ENCODE data around the gene MAP2K3.
A peak's percentile ranks its signal among the peaks of the same experiment; 100 is the strongest.
"Not testable (repeated sequence)": the region's sequence is repeated elsewhere in the genome, so short reads cannot be mapped to it uniquely, and the experiment has no call there.

Gene MAP2K3

DNA sequence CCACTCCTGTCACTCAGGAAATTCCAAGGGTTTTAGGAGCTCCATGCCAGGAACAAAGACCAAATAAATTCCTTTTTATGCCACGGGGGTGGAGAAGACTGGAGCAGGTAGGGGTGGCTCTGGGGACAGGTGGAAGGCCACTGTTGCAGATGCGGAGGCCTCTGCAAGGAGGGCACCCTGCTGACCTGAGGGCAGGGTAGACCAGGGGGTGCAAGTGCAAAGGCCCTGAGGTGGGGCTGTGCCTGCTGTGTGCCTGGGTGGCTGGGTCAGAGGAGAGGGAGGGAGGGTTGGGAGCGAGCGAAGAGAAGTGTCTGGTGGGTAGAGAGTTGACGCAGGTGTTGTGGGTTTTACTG lies 22.7 kb downstream of the MAP2K3 start:
- not testable (repeated sequence) for DNase-seq

- DNase-seq = not testable (repeated sequence)
These were observed 24.4 kb downstream of the MAP2K3 start for GRCh38 chr17:21308931-21309381.

DNA sequence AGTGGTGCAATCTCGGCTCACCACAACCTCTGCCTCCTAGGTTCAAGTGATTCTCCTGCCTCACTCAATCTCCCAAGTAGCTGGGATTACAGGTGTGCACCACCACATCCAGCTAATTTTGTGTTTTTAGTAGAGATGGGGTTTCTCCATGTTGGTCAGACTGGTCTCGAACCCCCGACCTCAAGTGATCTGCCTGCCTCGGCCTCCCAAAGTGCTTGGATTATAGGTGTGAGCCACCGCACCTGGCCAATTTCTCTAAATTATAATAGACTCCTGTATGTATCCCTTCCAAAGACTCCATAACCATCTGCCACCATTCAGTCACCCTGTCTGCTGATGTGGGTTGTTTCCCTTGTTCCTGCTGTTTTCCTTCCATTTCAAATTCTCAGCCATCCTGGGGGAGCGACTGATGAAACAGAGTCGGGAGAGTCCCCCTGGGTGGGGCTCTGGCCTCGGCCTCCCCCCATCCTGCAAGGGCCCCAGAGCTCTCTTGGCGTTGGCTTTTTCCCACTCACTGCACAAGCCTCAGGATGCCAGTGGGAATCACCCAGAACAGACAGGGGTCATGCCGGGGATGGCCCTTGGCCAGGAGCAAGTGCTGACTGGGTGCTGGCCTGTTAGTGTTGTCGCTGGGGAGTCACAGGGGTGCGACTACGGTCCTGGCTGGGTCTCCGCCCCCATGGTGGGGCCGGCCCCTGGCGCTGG lies 25.7 kb downstream of the MAP2K3 start:
- not testable (repeated sequence) for DNase-seq

DNA sequence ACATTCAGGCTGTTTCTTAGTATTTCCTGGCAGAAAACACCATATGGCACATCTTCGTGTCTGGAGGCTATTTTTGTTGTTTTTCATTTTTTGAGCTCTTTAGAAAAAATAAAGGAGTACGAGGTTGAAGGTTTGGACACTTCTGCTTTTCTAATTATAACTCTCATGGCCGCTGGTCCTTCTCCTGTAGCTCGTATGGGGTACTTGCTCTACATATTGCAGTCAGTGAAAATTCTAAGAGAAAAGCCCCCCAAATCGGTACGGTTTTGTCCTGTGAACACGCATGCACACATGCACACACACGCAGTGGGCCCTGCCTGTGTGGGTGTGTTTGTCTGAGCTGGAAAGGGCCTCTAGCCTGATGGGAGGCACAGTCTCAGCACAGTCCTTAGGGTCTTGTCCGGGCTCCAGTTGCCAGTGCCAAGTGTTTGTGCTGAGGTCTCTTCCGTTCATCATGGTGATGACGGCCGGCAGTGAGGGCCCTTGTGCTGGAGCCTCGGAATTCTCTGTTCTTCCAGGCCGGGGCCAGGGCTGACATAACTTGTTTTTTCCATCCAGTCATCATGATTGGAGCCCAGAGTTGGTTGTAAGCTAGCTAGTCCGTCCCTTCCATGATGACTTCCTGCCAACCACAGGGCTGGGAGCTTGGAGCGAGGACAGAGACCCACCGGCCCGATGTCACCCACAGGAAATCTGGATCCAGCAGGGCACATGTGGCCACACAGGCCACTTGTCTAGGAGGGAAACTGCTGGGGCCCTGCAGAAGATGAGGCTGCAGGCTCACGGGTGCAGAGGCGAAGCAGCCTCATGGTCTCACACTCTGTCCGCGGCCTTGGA lies 26.5 kb downstream of the MAP2K3 start:
- DNase-seq = not testable (repeated sequence)

DNA sequence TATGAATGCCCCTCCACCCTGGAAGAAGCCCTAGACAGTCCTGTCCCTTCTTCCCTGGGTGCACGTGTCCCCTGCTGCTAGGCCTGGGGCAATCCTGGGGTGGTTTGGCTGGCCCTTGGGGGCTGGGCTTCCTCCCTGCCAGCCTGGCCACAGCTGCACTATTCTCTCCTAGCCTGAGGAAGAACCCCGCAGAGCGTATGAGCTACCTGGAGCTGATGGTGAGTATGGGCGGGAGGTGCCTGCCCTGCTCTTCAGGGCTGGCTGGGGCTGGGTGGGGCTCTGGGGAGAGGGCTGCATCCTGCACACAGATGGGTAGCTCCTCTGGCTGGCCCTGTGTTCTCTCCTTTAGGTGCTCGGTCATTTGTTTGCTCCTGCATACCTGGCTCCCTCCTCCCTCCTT lies 28.8 kb downstream of the MAP2K3 start:
- DNase-seq = no peak

DNA sequence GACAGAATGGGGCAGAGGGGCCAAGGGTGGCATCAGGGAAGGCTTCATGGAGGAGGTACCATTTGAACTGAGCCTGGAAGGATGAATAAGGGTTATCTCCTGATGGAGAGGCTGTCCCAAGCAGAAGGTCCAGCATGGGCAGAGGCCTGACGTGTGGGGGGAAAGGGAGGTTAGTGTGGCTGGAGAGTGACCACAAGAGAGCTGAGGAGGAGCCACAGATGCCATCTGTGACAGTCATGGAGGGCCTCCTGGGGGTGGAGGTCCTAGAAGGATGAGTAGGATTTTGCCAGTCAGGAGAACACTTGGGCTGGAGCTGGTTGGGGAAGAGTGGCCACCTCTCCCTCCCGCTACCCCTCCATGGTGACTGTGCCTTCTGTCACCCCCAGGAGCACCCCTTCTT lies 29.2 kb downstream of the MAP2K3 start:
- not testable (repeated sequence) for DNase-seq

DNA sequence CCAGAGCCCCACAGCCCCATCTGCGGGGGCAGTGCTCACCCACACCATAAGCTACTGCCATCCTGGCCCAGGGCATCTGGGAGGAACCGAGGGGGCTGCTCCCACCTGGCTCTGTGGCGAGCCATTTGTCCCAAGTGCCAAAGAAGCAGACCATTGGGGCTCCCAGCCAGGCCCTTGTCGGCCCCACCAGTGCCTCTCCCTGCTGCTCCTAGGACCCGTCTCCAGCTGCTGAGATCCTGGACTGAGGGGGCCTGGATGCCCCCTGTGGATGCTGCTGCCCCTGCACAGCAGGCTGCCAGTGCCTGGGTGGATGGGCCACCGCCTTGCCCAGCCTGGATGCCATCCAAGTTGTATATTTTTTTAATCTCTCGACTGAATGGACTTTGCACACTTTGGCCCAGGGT lies 29.8 kb downstream of the MAP2K3 start:
- not testable (repeated sequence) for DNase-seq

GRCh38 chr17:21314701-21315111 lies 30.2 kb downstream of the MAP2K3 start:
- DNase-seq = not testable (repeated sequence)

GRCh38 chr17:21315246-21316000 lies 30.9 kb downstream of the MAP2K3 start:
- DNase-seq = not testable (repeated sequence)

- DNase-seq = peak in 1 of 56 donors; percentile 17
These were observed 31.8 kb downstream of the MAP2K3 start for GRCh38 chr17:21316212-21316886.

DNA sequence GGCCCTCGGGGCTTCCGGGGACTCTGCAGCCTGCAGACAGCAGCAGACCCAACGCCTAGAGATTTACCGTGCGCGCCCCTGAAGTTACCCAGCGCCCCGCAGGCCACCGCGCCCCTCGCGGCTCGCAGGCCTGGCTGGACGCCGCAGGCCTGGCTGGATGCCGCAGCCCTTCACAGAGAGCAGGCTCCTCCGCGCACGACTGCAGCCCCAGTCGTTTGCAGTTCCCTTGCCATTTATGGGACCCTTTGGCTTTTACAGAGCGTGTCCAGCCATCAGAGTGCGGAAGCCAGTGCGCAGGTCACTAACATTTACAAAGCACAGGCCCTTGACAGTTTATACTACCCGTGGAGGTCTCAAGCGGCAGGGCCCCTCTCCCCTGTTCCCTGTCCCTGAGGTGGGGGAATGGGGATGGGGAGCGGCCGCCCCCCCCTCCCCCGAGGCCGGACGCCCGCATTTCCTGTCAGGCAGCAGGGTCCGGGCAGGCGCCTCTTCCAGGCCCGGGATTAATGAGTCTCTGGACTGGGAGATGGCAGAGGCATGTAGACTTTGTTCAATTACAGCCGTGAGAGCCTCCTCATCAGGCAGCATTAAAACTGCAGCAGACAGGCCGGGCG lies 32.5 kb downstream of the MAP2K3 start:
- DNase-seq = not testable (repeated sequence)

DNA sequence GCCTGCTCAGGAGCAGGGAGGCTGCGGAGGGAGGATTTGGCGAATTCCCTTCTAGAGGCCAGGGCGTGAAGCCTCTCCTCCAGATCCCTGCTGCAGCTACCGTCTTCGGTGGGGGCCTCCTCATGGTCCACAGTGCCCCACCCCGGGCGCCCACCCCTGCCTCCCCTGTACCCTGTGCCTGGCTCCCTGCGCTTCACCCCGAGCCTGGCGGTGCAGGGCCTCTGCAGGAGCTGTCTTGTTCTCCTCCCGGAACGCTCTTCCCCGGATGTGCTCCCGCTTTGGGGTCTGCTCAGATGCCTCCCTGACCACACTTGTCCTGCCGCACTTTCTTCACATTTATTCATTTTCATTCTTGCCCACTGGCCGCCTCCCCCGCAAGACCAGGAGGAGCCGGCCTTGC lies 33.3 kb downstream of the MAP2K3 start:
- not testable (repeated sequence) for DNase-seq

DNA sequence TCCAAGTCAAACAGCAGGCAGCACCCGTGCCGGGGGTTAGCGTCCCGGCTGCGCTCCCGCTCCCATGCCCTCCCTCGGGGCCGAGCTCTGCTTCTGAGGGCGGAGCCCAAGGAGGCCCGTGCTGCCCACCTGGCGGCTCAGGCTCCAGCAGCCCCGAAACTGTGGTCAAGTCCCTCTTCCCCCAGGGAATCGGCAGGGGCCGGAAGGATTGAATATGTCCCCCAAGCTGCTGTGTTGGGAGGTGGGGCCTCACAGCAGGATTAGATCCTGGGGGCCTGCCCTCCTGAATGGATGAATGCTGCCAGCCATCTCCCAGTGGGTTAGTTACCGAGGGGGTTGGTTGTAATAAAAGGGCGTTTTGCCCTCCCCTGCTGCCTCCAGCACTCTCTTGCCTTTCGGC lies 33.9 kb downstream of the MAP2K3 start:
- no peak for DNase-seq

GRCh38 chr17:21318856-21319255 lies 34.3 kb downstream of the MAP2K3 start:
- DNase-seq = not testable (repeated sequence)

DNA sequence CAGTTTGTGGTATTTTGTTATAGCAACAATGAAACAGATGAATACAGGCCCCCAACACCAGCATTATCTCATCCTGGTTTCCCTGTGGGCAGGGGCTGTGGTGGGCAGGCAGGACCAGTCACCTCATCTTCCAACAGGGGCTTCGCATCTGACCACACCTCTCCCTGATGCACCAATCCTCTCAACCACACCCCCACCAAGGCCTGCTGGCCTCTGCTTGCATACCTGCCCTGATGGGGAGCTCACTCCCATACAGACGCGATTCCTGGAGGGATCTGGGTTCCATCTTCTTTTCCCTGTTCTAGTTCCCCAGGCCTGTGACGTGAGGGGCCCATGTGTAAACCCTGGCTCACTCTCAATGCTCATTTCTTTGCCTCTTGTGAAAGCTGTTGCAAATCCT lies 34.7 kb downstream of the MAP2K3 start:
- DNase-seq = not testable (repeated sequence)

DNA sequence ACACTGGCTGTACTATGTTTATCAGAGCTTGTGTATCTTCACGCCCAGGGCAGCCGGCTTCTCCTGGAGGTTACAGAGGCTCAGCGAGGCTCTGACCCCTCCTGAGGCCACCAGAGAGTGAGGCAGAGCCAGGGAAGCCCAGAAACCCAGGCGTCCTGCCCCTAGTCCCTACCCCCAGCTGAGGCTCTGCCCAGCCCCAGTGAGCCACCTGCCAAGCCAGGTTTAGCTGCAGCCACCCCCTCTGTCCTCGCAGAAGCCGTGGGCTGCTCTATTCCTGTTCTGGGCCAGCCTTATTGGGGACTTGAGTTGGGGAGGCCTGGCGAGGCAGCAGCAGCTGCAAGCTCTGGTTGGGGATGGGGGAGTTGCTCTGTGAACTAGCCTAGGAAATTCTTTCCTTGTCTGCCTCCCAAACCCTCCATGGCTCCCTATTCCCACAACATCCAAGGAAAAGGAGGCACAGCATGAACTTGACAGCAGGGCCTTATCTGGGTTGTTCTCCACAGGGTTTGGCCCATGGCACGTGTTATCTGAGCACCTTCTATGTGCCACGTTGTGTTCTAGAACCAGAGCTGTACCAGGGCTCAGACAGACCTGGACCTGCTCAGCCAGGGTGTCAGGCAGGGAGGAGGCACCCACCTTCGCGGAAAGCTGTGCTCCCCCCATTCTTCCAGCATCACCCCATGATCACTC lies 35.3 kb downstream of the MAP2K3 start:
- DNase-seq = not testable (repeated sequence)

DNA sequence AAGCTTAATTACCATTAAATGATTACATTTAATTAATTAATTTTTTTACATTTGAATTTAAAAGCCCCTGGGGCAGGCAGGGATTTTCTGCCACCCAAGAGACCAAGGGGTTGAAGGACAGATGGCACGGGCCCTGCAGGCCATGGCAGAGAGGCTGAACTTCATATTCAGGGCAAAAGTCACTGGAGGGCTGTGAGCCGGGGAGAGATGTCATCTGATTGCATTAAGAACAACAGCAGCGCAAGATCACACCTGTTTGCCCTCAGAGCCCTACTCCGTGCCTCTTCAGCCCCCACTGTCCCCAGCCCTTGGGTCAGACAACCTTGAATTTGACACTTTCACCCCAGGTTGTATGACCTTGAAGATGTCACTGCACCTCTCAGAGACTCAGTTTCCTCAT lies 35.9 kb downstream of the MAP2K3 start:
- DNase-seq = not testable (repeated sequence)

DNA sequence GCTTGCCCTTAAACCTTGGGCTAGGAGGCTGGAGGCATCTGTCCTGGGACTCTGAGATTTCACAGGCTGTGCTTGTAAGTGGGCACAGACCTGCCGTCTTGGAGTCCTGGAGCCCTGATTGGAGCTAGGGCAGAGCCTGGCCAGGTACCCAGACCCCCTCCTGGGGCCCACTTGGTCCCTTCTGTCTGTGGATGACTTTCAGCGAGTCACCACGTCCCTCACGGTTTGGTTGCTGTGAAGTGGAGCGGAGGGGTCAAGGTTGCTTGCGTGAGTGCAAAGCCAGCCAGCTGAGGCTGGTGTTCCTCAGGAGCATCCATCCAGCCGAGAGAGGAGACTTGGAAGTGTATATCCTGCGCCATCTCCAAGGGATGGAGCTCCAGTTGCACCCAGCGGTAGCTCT lies 36.5 kb downstream of the MAP2K3 start:
- DNase-seq = not testable (repeated sequence)

DNA sequence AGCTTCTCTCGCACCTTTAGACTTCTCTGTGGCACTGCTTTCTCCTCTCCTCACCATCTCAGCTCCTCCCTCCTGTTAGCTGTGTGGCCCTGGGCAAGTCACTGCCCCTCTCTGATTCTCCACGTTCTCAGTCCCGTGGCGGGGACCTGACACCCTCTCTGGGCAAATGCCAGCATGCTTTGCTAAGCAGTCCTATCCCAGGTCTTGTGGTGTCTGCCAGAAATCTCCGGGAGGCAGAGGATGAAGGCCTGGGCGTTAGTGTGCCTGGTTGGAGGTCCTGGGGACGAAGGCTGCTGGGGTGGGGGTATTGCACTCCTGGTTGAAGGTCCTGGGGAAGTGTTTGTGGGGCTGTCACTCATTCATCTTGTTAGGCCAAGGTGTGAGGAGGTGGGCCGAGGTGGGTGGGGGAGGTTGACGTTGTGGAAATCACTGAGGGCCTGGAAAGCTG lies 37.3 kb downstream of the MAP2K3 start:
- not testable (repeated sequence) for DNase-seq
